H1 (cell line): Measurements from ENCODE around the gene RIMBP2. TPM values are rescaled to one million over a fixed set of nuclear protein-coding genes. Genes with fewer than 3 reads are reported as not detected.

ENCODE experiments used
- JUND ChIP-seq: IDR thresholded peaks from 2 replicates; pipeline ENCODE4 v1.6.1; 2011; ENCODE audit warnings: mild to moderate bottlenecking, improper control_type of control experiment, low read length
- POU5F1 ChIP-seq: IDR thresholded peaks from 2 replicates; pipeline ENCODE4 v1.6.1; 2011; ENCODE audit warnings: low read depth, mild to moderate bottlenecking, low read length, moderate library complexity
- polyA plus RNA-seq, 7 experiments: library from polyadenylated mRNA; depleted of rRNA in 3 of 7; stranded (reverse) in 5 of 7; unstranded in 2 of 7; fragments of >200 nt in 5 of 7; fragments of 200-250 nt in 2 of 7; gene quantifications; 1 replicate in 5 of 7; 2 replicates in 1 of 7; 4 replicates in 1 of 7; pipeline versions ENCODE4 v1.2.1 to v1.2.3, GENCODE V29; 2011 to 2013; ENCODE audit warnings: missing spikeins in 2 of 7, mixed read lengths in 2 of 7
- total RNA-seq: library from RNA; stranded (reverse); fragmentation: NEBNext Ultra II Directional; extraction: Animal tissue kit (Norgen Biotek cat#: 25700); gene quantifications from 2 replicates; pipeline ENCODE4 v1.2.1, GENCODE V29; 2021

Gene RIMBP2
- total and polyA plus RNA-seq, 2 of the 8 experiments (the other 6 are each of a cell fraction or from before 2014, with no cell fraction given): 0.18 to 0.65 TPM

- TF ChIP-seq JUND: no peak
- no peak for TF ChIP-seq POU5F1
Measured at GRCh38 chr12:130537655-130538054, 178.4 kb downstream of the RIMBP2 start (continued).
